Activated T-helper 17 cell treated with anti-CD3 and anti-CD28 coated beads, Interleukin-2, amount 50 U/mL, for 72 hours (primary cell): ENCODE measurements around the gene EP400. TPM values are rescaled to one million over a fixed set of nuclear protein-coding genes. Genes with fewer than 3 reads are reported as not detected.
"Not testable (repeated sequence)": the region's sequence is repeated elsewhere in the genome, so short reads cannot be mapped to it uniquely, and the experiment has no call there.

Experiments used
- ATAC-seq: fragments of 150-1000 bp; cut with Tn5 transposase; replicated peaks from 2 replicates; pipeline ENCODE4 v1.10.0; 2021; ENCODE audit warnings: mild to moderate bottlenecking, moderate library complexity
- H3K27ac Mint-ChIP-seq: one replicate; pipeline ENCODE4 v1.8.0; 2022; ENCODE audit warnings: mixed read lengths
- H3K27me3 Mint-ChIP-seq: one replicate; pipeline ENCODE4 v1.8.0; 2022; ENCODE audit warnings: mixed read lengths
- H3K36me3 Mint-ChIP-seq: one replicate; pipeline ENCODE4 v1.8.0; 2022; ENCODE audit warnings: low read depth, mild to moderate bottlenecking, mixed read lengths
- H3K4me1 Mint-ChIP-seq: one replicate; pipeline ENCODE4 v1.8.0; 2022; ENCODE audit warnings: mixed read lengths
- H3K4me3 Mint-ChIP-seq: one replicate; pipeline ENCODE4 v1.8.0; 2022; ENCODE audit warnings: mild to moderate bottlenecking, mixed read lengths
- H3K9me3 Mint-ChIP-seq: one replicate; pipeline ENCODE4 v1.8.0; 2022; ENCODE audit warnings: mixed read lengths
- total RNA-seq, 2 donors: library from RNA; stranded (reverse); gene quantifications; one replicate each; pipeline ENCODE4 v1.2.3, GENCODE V29; 2022

Gene EP400
- total RNA-seq, 2 donors from 2014 or later = 47.1 to 60.0 TPM

GRCh38 chr12:132099739-132100138 lies 150.0 kb downstream of the EP400 start:
- H3K4me1 Mint-ChIP-seq = peaks cover 6% of the 10 kb centered on the region
- no peaks in the 10 kb centered on the region for H3K27me3 Mint-ChIP-seq
- ATAC-seq = no peak
- H3K4me3 Mint-ChIP-seq = no peak overlapping the region
- peaks cover 53% of the 10 kb centered on the region for H3K36me3 Mint-ChIP-seq
- H3K27ac Mint-ChIP-seq = no peak overlapping the region
- H3K9me3 Mint-ChIP-seq = no peaks in the 10 kb centered on the region

- Mint-ChIP-seq H3K27ac (no peak overlapping the region), H3K36me3 (peaks cover 50% of the 10 kb centered on the region), H3K4me1 (peaks cover 5% of the 10 kb centered on the region), H3K4me3 (no peak overlapping the region), H3K9me3 (no peaks in the 10 kb centered on the region), H3K27me3 (no peaks in the 10 kb centered on the region)
- ATAC-seq = no peak
Measured at GRCh38 chr12:132100306-132101065, 150.7 kb downstream of the EP400 start.

- no peak overlapping the region for H3K4me3 Mint-ChIP-seq
- H3K4me1 Mint-ChIP-seq = no peaks in the 10 kb centered on the region
- H3K27me3 Mint-ChIP-seq = no peaks in the 10 kb centered on the region
- ATAC-seq = no peak
- H3K36me3 Mint-ChIP-seq = peaks cover 42% of the 10 kb centered on the region
- no peaks in the 10 kb centered on the region for H3K9me3 Mint-ChIP-seq
- H3K27ac Mint-ChIP-seq = no peak overlapping the region
Measured at GRCh38 chr12:132102297-132102696, 152.6 kb downstream of the EP400 start.

- not testable (repeated sequence) for H3K27me3 Mint-ChIP-seq, H3K4me3 Mint-ChIP-seq, H3K4me1 Mint-ChIP-seq, H3K27ac Mint-ChIP-seq, H3K9me3 Mint-ChIP-seq, ATAC-seq
- H3K36me3 Mint-ChIP-seq = peaks cover 40% of the 10 kb centered on the region
Measured at GRCh38 chr12:132103072-132103471, 153.3 kb downstream of the EP400 start.

- ATAC-seq = no peak
- Mint-ChIP-seq H3K27me3 (no peaks in the 10 kb centered on the region), H3K9me3 (no peaks in the 10 kb centered on the region), H3K4me3 (no peak overlapping the region), H3K36me3 (peaks cover 41% of the 10 kb centered on the region), H3K4me1 (no peaks in the 10 kb centered on the region), H3K27ac (no peak overlapping the region)
Measured at GRCh38 chr12:132103542-132104308, 154.0 kb downstream of the EP400 start.

- H3K27me3 Mint-ChIP-seq = no peaks in the 10 kb centered on the region
- H3K36me3 Mint-ChIP-seq = peaks cover 42% of the 10 kb centered on the region
- H3K4me1 Mint-ChIP-seq = no peaks in the 10 kb centered on the region
- no peaks in the 10 kb centered on the region for H3K9me3 Mint-ChIP-seq
- no peak overlapping the region for H3K27ac Mint-ChIP-seq
- no peak overlapping the region for H3K4me3 Mint-ChIP-seq
- no peak for ATAC-seq
Measured at GRCh38 chr12:132105467-132105866, 155.7 kb downstream of the EP400 start.

- Mint-ChIP-seq H3K27me3 (no peaks in the 10 kb centered on the region), H3K4me3 (no peak overlapping the region), H3K27ac (no peak overlapping the region), H3K4me1 (no peaks in the 10 kb centered on the region), H3K36me3 (peaks cover 45% of the 10 kb centered on the region), H3K9me3 (no peaks in the 10 kb centered on the region)
- no peak for ATAC-seq
Measured at GRCh38 chr12:132106921-132107320, 157.2 kb downstream of the EP400 start.

- Mint-ChIP-seq H3K27ac (no peak overlapping the region), H3K36me3 (peaks cover 58% of the 10 kb centered on the region), H3K4me1 (no peaks in the 10 kb centered on the region), H3K27me3 (no peaks in the 10 kb centered on the region), H3K4me3 (no peak overlapping the region), H3K9me3 (no peaks in the 10 kb centered on the region)
- ATAC-seq = no peak
Measured at GRCh38 chr12:132108211-132108832, 158.6 kb downstream of the EP400 start.

- Mint-ChIP-seq H3K27me3 (no peaks in the 10 kb centered on the region), H3K9me3 (no peaks in the 10 kb centered on the region), H3K27ac (no peak overlapping the region), H3K4me1 (no peaks in the 10 kb centered on the region), H3K36me3 (peaks cover 72% of the 10 kb centered on the region), H3K4me3 (no peak overlapping the region)
- no peak for ATAC-seq
Measured at GRCh38 chr12:132109741-132110140, 160.0 kb downstream of the EP400 start.

GRCh38 chr12:132110677-132111076 lies 160.9 kb downstream of the EP400 start:
- Mint-ChIP-seq H3K36me3 (peaks cover 73% of the 10 kb centered on the region), H3K27me3 (no peaks in the 10 kb centered on the region), H3K27ac (no peak overlapping the region), H3K4me1 (no peaks in the 10 kb centered on the region), H3K9me3 (no peaks in the 10 kb centered on the region), H3K4me3 (no peak overlapping the region)
- no peak for ATAC-seq

- Mint-ChIP-seq H3K27ac (no peak overlapping the region), H3K9me3 (no peaks in the 10 kb centered on the region), H3K4me3 (no peak overlapping the region), H3K36me3 (peaks cover 66% of the 10 kb centered on the region), H3K27me3 (no peaks in the 10 kb centered on the region), H3K4me1 (no peaks in the 10 kb centered on the region)
- ATAC-seq = no peak
Measured at GRCh38 chr12:132111654-132112304, 162.0 kb downstream of the EP400 start.

- peaks cover 44% of the 10 kb centered on the region for H3K36me3 Mint-ChIP-seq
- no peaks in the 10 kb centered on the region for H3K4me1 Mint-ChIP-seq
- no peak for ATAC-seq
- H3K27me3 Mint-ChIP-seq = no peaks in the 10 kb centered on the region
- H3K4me3 Mint-ChIP-seq = no peak overlapping the region
- no peaks in the 10 kb centered on the region for H3K9me3 Mint-ChIP-seq
- H3K27ac Mint-ChIP-seq = no peak overlapping the region
Measured at GRCh38 chr12:132114667-132115066, 164.9 kb downstream of the EP400 start.

- no peaks in the 10 kb centered on the region for H3K4me1 Mint-ChIP-seq
Measured at GRCh38 chr12:132115500-132115899, 165.8 kb downstream of the EP400 start.

GRCh38 chr12:132116709-132117557 lies 167.2 kb downstream of the EP400 start:
- Mint-ChIP-seq H3K4me3 (no peak overlapping the region), H3K27ac (no peak overlapping the region), H3K9me3 (no peaks in the 10 kb centered on the region), H3K4me1 (no peaks in the 10 kb centered on the region), H3K36me3 (peaks cover 41% of the 10 kb centered on the region), H3K27me3 (no peaks in the 10 kb centered on the region)
- no peak for ATAC-seq

More at GRCh38 chr12:132115500-132115899, 165.8 kb downstream of the EP400 start:
- no peak for ATAC-seq
- Mint-ChIP-seq H3K36me3 (peaks cover 42% of the 10 kb centered on the region), H3K27ac (no peak overlapping the region), H3K4me3 (no peak overlapping the region), H3K9me3 (no peaks in the 10 kb centered on the region), H3K27me3 (no peaks in the 10 kb centered on the region)
